A172 (cell line): ENCODE measurements around the gene NSD2. TPM values are rescaled to one million over a fixed set of nuclear protein-coding genes. Genes with fewer than 3 reads are reported as not detected.

ENCODE experiments used
- DNase-seq: peaks from one replicate; pipeline ENCODE4 v3.0.0-alpha.2; 2015; ENCODE audit warnings: low spot score
- total RNA-seq: library from RNA; depleted of rRNA; stranded (reverse); fragments of >200 nt; shearing (Covaris generic); gene quantifications from 2 replicates; pipeline ENCODE4 v1.2.3, GENCODE V29; 2014

Gene NSD2
- total RNA-seq, 1 experiment from 2014 or later, result 70.0 TPM

- DNase-seq, result no peak
Measured at GRCh38 chr4:1970926-1971325, 99.7 kb downstream of the NSD2 start.

- no peak for DNase-seq
Measured at GRCh38 chr4:1971456-1972200, 100.4 kb downstream of the NSD2 start.

GRCh38 chr4:1972414-1972813, 101.2 kb downstream of the NSD2 start:
- DNase-seq, result no peak

GRCh38 chr4:1973218-1973617, 102.0 kb downstream of the NSD2 start:
- DNase-seq, result no peak

- no peak for DNase-seq
Measured at GRCh38 chr4:1973661-1974060, 102.5 kb downstream of the NSD2 start.

- no peak for DNase-seq
Measured at GRCh38 chr4:1974840-1975239, 103.6 kb downstream of the NSD2 start.

- no peak for DNase-seq
Measured at GRCh38 chr4:1975391-1975801, 104.2 kb downstream of the NSD2 start.

GRCh38 chr4:1975880-1976279, 104.7 kb downstream of the NSD2 start:
- DNase-seq, result no peak

- DNase-seq, result no peak
Measured at GRCh38 chr4:1976416-1977352, 105.5 kb downstream of the NSD2 start.

- no peak for DNase-seq
Measured at GRCh38 chr4:1978226-1978625, 107.0 kb downstream of the NSD2 start.

- DNase-seq, result no peak
Measured at GRCh38 chr4:1978741-1979476, 107.7 kb downstream of the NSD2 start.

GRCh38 chr4:1979477-1980196, 108.4 kb downstream of the NSD2 start:
- no peak for DNase-seq

- no peak for DNase-seq
Measured at GRCh38 chr4:1980561-1981041, 109.4 kb downstream of the NSD2 start.

- DNase-seq, result peak; percentile 37
Measured at GRCh38 chr4:1981251-1982058, 110.3 kb downstream of the NSD2 start.

GRCh38 chr4:1982124-1983052, 111.2 kb downstream of the NSD2 start:
- DNase-seq, result peak; percentile 11

GRCh38 chr4:1983053-1983845, 112.1 kb downstream of the NSD2 start:
- DNase-seq, result no peak

GRCh38 chr4:1983846-1984405, 112.7 kb downstream of the NSD2 start:
- no peak for DNase-seq
